MM.1S (cell line): Measurements from ENCODE around the gene GPSM1.
"Not testable (repeated sequence)": the region's sequence is repeated elsewhere in the genome, so short reads cannot be mapped to it uniquely, and the experiment has no call there.

Source experiments
- DNase-seq: peaks from one replicate; pipeline ENCODE4 v3.0.0-alpha.2; 2015
- H2AFZ ChIP-seq: fragments of 300-600 bp; sonication (generic); 2 replicates; pipeline ENCODE4 v1.6.0; 2016; ENCODE audit warnings: antibody characterized with exemption, low read length
- H3F3A ChIP-seq: fragments of 300-600 bp; sonication (generic); 2 replicates; pipeline ENCODE4 v1.6.1; 2016; ENCODE audit warnings: mild to moderate bottlenecking, antibody characterized with exemption, low read length, moderate library complexity, mixed read lengths; ENCODE audit not compliant: insufficient read depth
- H3K27ac ChIP-seq: fragments of 300-600 bp; sonication (generic); 2 replicates; pipeline ENCODE4 v1.5.1; 2016; ENCODE audit warnings: mild to moderate bottlenecking, low read length
- H3K27me3 ChIP-seq: fragments of 300-600 bp; sonication (generic); replicated peaks from 2 replicates; pipeline ENCODE4 v1.6.0; 2016; ENCODE audit warnings: low read length; ENCODE audit not compliant: insufficient read depth
- H3K36me3 ChIP-seq: fragments of 300-600 bp; sonication (generic); replicated peaks from 2 replicates; pipeline ENCODE4 v1.6.1; 2016; ENCODE audit warnings: mild to moderate bottlenecking, low read length, mixed read lengths; ENCODE audit not compliant: insufficient read depth
- H3K4me1 ChIP-seq: fragments of 300-600 bp; sonication (generic); 2 replicates; pipeline ENCODE4 v1.6.1; 2016; ENCODE audit warnings: low read length, mixed read lengths
- H3K4me2 ChIP-seq: fragments of 300-600 bp; sonication (generic); 2 replicates; pipeline ENCODE4 v1.6.0; 2016; ENCODE audit warnings: low read depth, low read length
- H3K4me3 ChIP-seq: fragments of 300-600 bp; sonication (generic); 2 replicates; pipeline ENCODE4 v1.5.1; 2016; ENCODE audit warnings: low read length, mixed read lengths
- H3K79me2 ChIP-seq: fragments of 300-600 bp; sonication (generic); 2 replicates; pipeline ENCODE4 v1.6.1; 2016; ENCODE audit warnings: mixed run types, low read length, mixed read lengths
- H3K9ac ChIP-seq: fragments of 300-600 bp; sonication (generic); 2 replicates; pipeline ENCODE4 v1.6.1; 2016; ENCODE audit warnings: low read length, mixed read lengths
- H3K9me2 ChIP-seq: fragments of 300-600 bp; sonication (generic); replicated peaks from 2 replicates; pipeline ENCODE4 v1.6.1; 2016; ENCODE audit warnings: mild to moderate bottlenecking, low read length, mixed read lengths; ENCODE audit not compliant: insufficient read depth
- H3K9me3 ChIP-seq: fragments of 300-600 bp; sonication (generic); replicated peaks from 2 replicates; pipeline ENCODE4 v1.6.1; 2016; ENCODE audit warnings: mild to moderate bottlenecking, low read length, mixed read lengths; ENCODE audit not compliant: insufficient read depth
- H4K20me1 ChIP-seq: fragments of 300-600 bp; sonication (generic); 2 replicates; pipeline ENCODE4 v1.6.1; 2016; ENCODE audit warnings: mild to moderate bottlenecking, low read length, moderate library complexity, mixed read lengths; ENCODE audit not compliant: insufficient read depth
- CTCF ChIP-seq: fragments of 300-600 bp; sonication (generic); IDR thresholded peaks from 2 replicates; pipeline ENCODE4 v1.5.1; 2016; ENCODE audit warnings: antibody characterized with exemption, low read length, mixed read lengths
- EZH2 ChIP-seq: fragments of 300-600 bp; sonication (generic); optimal IDR thresholded peaks from 2 replicates; pipeline ENCODE3; 2017; ENCODE audit warnings: low read depth, mild to moderate bottlenecking, antibody characterized with exemption, low read length, mixed read lengths
- EZH2phosphoT487 ChIP-seq: fragments of 300-600 bp; sonication (generic); IDR thresholded peaks from 2 replicates; pipeline ENCODE4 v1.6.1; 2018; ENCODE audit warnings: antibody characterized with exemption, low read length

Gene GPSM1

DNA sequence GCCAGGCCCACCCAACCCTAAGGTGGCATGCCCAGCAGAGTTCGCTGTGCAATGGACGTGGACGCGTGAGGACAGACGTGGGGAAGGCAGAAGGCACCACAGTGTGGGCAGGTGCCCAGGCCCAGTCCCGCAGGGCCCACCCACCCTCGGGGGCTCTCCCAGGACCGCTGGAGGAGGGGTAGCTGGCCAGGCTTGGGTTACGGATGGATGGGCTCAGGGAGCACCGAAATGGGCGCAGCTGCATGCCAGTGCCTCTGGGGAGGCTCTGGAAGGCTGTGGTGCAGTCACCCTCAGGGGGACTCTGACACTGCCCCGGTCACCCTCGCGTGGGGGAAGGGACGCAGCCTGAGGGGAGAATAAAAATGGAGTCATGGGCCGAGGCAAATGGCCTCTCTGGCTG is 9.6 kb upstream of the GPSM1 start:
- Histone ChIP-seq H3K79me2 (no peaks in the 10 kb centered on the region), H3K4me3 (no peak overlapping the region), H3K27ac (no peak overlapping the region), H2AFZ (no peak overlapping the region), H3K36me3 (no peaks in the 10 kb centered on the region), H3K9me2 (no peaks in the 10 kb centered on the region), H3K9me3 (no peaks in the 10 kb centered on the region), H3K4me1 (no peaks in the 10 kb centered on the region), H3F3A (no peaks in the 10 kb centered on the region), H4K20me1 (no peaks in the 10 kb centered on the region), H3K4me2 (no peak overlapping the region), H3K9ac (no peak overlapping the region), H3K27me3 (peaks cover 97% of the 10 kb centered on the region)
- DNase-seq = no peak
- TF ChIP-seq EZH2phosphoT487 (no peak), EZH2 (peak; percentile 9), CTCF (no peak)

GRCh38 chr9:136318111-136318775 is 9.1 kb upstream of the GPSM1 start:
- H3K4me1 ChIP-seq = no peaks in the 10 kb centered on the region
- DNase-seq = no peak
- H3K79me2 ChIP-seq = no peaks in the 10 kb centered on the region
- TF ChIP-seq EZH2 (no peak), CTCF (no peak), EZH2phosphoT487 (no peak)
- H2AFZ ChIP-seq = no peak overlapping the region
- H3K27ac ChIP-seq = no peak overlapping the region
- no peak overlapping the region for H3K9ac ChIP-seq
- H3K4me2 ChIP-seq = no peak overlapping the region
- no peaks in the 10 kb centered on the region for H3K36me3 ChIP-seq
- no peaks in the 10 kb centered on the region for H3K9me3 ChIP-seq
- H4K20me1 ChIP-seq = no peaks in the 10 kb centered on the region
- H3K4me3 ChIP-seq = no peak overlapping the region
- peaks cover 97% of the 10 kb centered on the region for H3K27me3 ChIP-seq
- H3F3A ChIP-seq = no peaks in the 10 kb centered on the region
- no peaks in the 10 kb centered on the region for H3K9me2 ChIP-seq

GRCh38 chr9:136318776-136319241 is 8.5 kb upstream of the GPSM1 start:
- no peaks in the 10 kb centered on the region for H3K9me2 ChIP-seq
- DNase-seq = no peak
- H3K4me1 ChIP-seq = no peaks in the 10 kb centered on the region

GRCh38 chr9:136319244-136319643 is 8.1 kb upstream of the GPSM1 start:
- not testable (repeated sequence) for H3K4me1 ChIP-seq, H3K4me3 ChIP-seq

More at GRCh38 chr9:136318776-136319241, 8.5 kb upstream of the GPSM1 start:
- Histone ChIP-seq H4K20me1 (no peaks in the 10 kb centered on the region), H3K4me2 (no peak overlapping the region), H3K27ac (no peak overlapping the region), H3K4me3 (no peak overlapping the region), H3K79me2 (no peaks in the 10 kb centered on the region), H3K36me3 (no peaks in the 10 kb centered on the region), H3K9ac (no peak overlapping the region), H2AFZ (no peak overlapping the region), H3K27me3 (peaks cover 97% of the 10 kb centered on the region), H3F3A (no peaks in the 10 kb centered on the region), H3K9me3 (no peaks in the 10 kb centered on the region)
- TF ChIP-seq EZH2 (no peak), EZH2phosphoT487 (no peak), CTCF (no peak)

DNA sequence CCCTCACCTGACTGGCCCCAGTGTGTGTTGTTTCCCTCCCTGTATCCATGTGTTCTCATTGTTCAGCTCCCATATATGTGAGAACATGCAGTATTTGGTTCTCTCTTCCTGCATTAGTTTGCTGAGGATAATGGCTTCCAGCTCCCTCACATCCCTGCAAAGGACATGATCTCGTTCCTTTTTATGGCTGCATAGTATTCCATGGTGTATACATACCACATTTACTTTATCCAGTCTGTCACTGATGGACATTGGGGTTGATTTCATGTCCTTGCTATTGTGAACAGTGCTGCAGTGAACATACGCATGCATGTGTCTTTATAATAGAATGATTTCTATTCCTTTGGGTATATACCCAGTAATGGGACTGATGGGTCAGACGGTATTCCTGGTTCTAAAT is 7.4 kb upstream of the GPSM1 start:
- H3F3A ChIP-seq, H2AFZ ChIP-seq, DNase-seq, H3K9me2 ChIP-seq, H3K4me2 ChIP-seq, H3K4me1 ChIP-seq, H3K79me2 ChIP-seq, H3K9me3 ChIP-seq, H3K27ac ChIP-seq, H3K4me3 ChIP-seq, H4K20me1 ChIP-seq, H3K9ac ChIP-seq, H3K36me3 ChIP-seq: not testable (repeated sequence)
- peaks cover 97% of the 10 kb centered on the region for H3K27me3 ChIP-seq

More at GRCh38 chr9:136319244-136319643, 8.1 kb upstream of the GPSM1 start:
- H3K27me3 ChIP-seq = peaks cover 97% of the 10 kb centered on the region
- H3F3A ChIP-seq, H3K27ac ChIP-seq, H3K9me2 ChIP-seq, DNase-seq, H3K36me3 ChIP-seq, H2AFZ ChIP-seq, H3K79me2 ChIP-seq, H3K9me3 ChIP-seq, H4K20me1 ChIP-seq, H3K4me2 ChIP-seq, H3K9ac ChIP-seq: not testable (repeated sequence)
